ENCODE data around the gene BABAM1.

DNA sequence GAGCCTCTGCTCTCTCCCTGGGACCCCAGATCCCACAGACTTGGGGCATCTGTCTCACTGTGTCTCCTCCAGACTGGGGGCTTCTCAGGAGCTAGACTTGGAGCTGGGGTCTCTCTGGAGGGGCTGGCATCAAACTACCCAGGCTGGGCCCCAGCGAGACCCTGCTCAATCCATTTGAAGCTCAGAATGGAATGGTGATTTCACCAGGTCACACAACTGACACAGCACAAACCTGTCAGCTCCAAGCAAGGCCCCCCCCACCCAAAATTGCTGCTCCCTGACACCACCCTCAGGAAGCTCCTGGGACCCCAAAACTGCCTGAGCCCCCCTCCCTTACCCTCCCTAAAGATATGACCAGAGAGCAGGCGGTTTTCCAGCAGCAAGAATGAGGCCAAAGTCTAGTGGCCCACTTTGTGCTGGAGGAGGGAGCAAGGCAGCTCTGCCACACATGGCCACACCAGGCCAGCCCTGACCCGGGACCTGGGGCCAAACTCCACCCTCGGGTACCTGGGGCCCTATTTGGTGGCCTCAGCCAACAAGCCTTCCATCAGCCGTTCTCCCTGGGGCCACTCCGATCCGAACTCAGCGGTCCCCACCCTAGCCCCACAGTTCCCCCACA, 23.9 kb upstream of the BABAM1 start:
- no peak for TF ChIP-seq CEBPB (IDR thresholded peaks at IDR 0.05; ENCODE audit: borderline replicate concordance in 1 of 2, low read depth in 2 of 2, low read length in 2 of 2)
- TF ChIP-seq, protein P1, sequence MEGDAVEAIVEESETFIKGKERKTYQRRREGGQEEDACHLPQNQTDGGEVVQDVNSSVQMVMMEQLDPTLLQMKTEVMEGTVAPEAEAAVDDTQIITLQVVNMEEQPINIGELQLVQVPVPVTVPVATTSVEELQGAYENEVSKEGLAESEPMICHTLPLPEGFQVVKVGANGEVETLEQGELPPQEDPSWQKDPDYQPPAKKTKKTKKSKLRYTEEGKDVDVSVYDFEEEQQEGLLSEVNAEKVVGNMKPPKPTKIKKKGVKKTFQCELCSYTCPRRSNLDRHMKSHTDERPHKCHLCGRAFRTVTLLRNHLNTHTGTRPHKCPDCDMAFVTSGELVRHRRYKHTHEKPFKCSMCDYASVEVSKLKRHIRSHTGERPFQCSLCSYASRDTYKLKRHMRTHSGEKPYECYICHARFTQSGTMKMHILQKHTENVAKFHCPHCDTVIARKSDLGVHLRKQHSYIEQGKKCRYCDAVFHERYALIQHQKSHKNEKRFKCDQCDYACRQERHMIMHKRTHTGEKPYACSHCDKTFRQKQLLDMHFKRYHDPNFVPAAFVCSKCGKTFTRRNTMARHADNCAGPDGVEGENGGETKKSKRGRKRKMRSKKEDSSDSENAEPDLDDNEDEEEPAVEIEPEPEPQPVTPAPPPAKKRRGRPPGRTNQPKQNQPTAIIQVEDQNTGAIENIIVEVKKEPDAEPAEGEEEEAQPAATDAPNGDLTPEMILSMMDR (IDR thresholded peaks at IDR 0.05 in 2 of 3, conservative IDR thresholded peaks at IDR 0.05 in 1 of 3; ENCODE audit: control insufficient read depth in 2 of 3, extremely low read depth in 1 of 3, insufficient read depth in 1 of 3, low read depth in 3 of 3, low read length in 3 of 3), result no peak

All from GM12878 (cell line).